Right lobe of liver (tissue), 4 donors: ENCODE results near the gene HM13.
"Not testable (repeated sequence)": the region's sequence is repeated elsewhere in the genome, so short reads cannot be mapped to it uniquely, and the experiment has no call there.

Source experiments
- CTCF ChIP-seq, 4 donors: fragments of 200-600 bp in 3 of 4; fragments of 450-650 bp in 1 of 4; IDR thresholded peaks; one replicate each; pipeline versions ENCODE4 v1.5.1 to v1.8.0; 2016 to 2022; ENCODE audit warnings: antibody characterized with exemption in 4 of 4, mild to moderate bottlenecking in 2 of 4
- POLR2A ChIP-seq: fragments of 450-650 bp; IDR thresholded peaks from one replicate; pipeline ENCODE4 v1.6.1; 2017; ENCODE audit warnings: antibody characterized with exemption, mild to moderate bottlenecking
- donor health status: DM: no; HTN: no; CAD: no.
- donor health status: DM: no; HTN: no; CAD: no.
- donor health status: DM: no; HTN: yes; CAD: no.

- TF ChIP-seq CTCF (IDR thresholded peaks at IDR 0.05); POLR2A: not testable (repeated sequence)
These were observed 31.4 kb downstream of the HM13 start for GRCh38 chr20:31545621-31546040.
